HG03039 (cell line): ENCODE data around the gene TICAM2.
A peak's percentile ranks its signal among the peaks of the same experiment; 100 is the strongest.
"Not testable (repeated sequence)": the region's sequence is repeated elsewhere in the genome, so short reads cannot be mapped to it uniquely, and the experiment has no call there.

Experiments
- ATAC-seq: cut with Tn5 transposase; IDR thresholded peaks from one replicate; pipeline ENCODE4 v1.9.1; 2021; ENCODE audit warnings: mild to moderate bottlenecking, moderate library complexity; ENCODE audit not compliant: unreplicated experiment

The TICAM2 gene, protein sequence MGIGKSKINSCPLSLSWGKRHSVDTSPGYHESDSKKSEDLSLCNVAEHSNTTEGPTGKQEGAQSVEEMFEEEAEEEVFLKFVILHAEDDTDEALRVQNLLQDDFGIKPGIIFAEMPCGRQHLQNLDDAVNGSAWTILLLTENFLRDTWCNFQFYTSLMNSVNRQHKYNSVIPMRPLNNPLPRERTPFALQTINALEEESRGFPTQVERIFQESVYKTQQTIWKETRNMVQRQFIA

GRCh38 chr5:115601701-115602590 is at the start of gene TICAM2:
TSS of gene TICAM2 (minus strand) at chr5:115602479. CDS start at chr5:115581256, 21,223 bp downstream.
- ATAC-seq: peak; percentile 68

DNA sequence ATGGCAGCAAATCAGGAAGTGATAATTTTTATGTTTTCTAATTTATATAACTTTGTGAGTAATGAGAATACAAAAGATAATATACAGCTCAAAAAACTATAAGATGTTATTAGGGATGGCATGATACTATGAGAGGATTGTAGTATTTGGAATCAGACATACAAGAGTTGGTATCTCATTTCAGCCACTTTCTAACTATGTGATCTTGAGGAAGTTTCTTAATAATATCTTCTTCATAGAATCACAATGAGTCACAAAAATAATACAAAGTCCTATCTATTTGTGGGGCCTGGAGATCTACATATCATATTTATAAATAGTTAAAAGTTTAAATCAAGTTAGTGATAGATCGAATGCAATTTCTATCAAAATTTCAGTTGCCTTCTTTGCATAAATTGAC is 47.3 kb upstream of the TICAM2 start:
- no peak for ATAC-seq

GRCh38 chr5:115648056-115648455 is 45.8 kb upstream of the TICAM2 start:
- ATAC-seq: no peak

DNA sequence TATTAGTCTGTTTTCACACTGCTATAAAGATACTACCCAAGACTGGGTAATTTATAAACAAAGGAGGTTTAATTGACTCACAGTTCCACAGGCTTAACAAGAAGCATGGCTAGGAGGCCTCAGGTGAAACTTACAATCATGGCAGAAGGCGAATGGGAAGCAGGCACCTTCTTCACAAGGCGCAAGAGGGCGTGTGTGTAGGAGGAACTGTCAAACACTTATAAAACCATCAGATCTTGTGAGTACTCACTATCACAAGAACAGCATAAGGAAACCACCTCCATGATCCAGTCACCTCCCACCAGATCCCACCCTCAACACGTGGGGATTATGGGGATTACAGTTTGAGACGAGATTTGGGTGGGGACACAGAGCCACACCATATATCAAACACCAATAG is 43.1 kb upstream of the TICAM2 start:
- not testable (repeated sequence) for ATAC-seq

DNA sequence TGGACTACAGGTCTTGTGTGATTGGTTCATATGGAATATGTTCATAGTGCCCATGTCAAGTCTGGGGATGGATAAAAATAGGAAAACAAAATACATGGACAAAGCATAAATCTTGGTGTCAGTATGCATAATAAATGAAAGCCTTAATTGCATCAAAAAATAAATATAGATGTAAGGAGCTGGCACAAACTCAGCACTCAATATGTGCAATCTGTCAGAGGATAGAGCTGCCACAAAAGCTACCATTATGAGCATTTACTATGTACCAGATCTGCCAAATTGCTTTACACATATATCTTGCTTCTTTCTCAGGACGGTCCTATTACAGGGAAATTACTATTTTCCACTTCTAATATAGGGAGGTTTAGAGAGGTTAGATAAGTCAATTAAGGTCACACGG is 41.8 kb upstream of the TICAM2 start:
- no peak for ATAC-seq

- ATAC-seq: no peak
Observed at GRCh38 chr5:115641948-115642347, 39.7 kb upstream of the TICAM2 start.

DNA sequence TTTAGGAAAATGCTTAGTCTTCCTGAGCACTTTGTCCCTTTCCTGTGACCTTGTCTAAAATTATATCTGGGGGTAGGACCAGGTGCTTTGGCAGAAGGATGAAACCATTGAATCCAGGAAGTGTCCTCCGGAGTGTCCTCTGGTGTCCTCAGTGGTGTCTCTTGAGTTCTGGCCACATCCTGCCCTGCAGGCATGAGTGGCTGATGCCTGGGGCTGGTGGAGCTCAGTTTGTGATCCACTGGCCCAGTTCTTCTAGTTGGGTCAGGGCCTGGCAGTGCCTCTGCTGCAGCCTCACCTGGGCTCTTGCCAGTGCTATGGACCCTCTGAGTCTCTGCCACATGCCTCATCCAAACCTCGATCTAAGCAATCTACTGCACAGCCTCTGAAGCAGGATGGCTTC is 38.0 kb upstream of the TICAM2 start:
- no peak for ATAC-seq

DNA sequence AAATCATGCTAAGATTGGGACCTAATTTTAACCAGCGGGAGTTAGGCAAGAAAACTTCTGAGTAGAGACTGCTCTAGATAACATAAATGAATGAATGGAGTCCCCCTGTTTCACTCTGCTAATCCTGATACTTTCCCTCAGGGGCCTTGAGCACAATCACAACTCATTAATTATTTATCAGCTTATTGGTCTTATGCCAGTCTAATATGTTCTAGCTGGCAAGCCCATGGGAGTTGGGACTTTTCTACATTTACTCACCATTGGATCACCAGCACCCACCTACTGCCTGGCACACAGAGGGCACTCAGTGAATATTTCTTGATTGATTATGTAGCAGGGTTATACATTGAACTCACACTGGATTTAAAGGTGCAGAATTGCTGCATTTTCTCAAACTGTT is 37.1 kb upstream of the TICAM2 start:
- no peak for ATAC-seq

DNA sequence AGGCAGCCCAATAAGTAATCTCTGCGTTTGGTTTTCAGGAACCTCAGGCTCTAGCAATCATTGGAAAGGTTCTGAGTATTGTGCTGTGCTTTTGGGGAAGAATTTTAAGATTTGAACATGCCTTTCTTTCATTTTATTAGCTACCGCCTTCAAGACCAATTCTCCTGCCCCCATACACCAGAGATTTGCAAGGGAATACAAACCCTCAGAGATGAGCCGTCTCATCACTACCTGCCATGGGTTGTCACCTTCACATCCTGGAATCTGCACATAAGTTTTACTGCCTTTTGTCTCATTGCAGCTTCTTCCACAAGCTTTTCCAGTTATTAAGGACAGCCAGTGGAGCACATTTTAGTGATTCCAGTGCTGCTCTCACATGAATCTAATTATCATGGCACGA is 35.2 kb upstream of the TICAM2 start:
- no peak for ATAC-seq

GRCh38 chr5:115636008-115636407 is 33.7 kb upstream of the TICAM2 start:
- no peak for ATAC-seq

- peak; percentile 50 for ATAC-seq
Observed at GRCh38 chr5:115634343-115635132, 32.3 kb upstream of the TICAM2 start.

- no peak for ATAC-seq
Observed at GRCh38 chr5:115629903-115630302, 27.6 kb upstream of the TICAM2 start.

DNA sequence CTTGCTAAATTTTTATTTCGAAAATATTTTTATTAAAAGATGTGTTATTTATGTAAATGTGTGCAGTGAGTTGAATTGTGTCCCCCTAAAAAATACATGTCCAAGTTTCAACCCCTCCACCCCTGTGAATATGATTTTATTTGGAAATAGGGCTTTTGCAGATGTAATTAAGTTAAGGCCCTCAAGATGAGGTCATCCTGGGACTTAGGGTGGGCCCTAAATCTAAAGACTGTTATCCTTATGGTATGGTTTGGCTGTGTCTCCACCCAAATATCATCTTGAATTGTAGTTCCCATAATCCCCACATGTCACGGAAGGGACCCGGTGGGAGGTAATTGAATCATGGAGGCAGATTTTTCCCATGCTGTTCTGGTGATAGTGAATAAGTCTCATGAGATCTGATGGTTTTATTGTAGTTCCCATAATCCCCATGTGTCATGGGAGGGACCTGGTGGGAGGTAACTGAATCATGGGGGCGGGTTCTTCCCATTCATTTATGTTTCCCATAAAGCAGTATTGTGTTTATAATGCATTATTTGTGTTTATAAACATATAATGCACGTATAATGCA is 25.1 kb upstream of the TICAM2 start:
- no peak for ATAC-seq

DNA sequence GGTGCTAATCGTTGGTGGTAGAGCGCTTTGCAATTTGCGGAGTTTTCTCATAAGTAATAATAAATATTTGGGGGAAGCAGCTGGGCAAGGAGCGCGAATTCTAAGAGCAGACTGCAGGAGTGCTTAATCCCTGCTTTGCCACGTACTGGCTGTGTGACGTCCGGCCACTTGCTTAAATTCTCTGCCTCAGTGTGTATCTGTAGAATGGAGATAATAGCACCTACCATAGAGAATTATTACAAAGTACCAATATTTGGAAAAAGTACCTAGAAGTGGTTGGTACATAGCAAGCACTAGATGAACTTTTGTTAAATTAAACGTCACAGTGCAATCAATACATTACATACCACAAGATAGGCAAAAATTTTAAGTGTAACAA is 24.2 kb upstream of the TICAM2 start:
- peak; percentile 24 for ATAC-seq

GRCh38 chr5:115625579-115626444 is 23.5 kb upstream of the TICAM2 start, which contains the start of gene TMED7:
TSS of gene TMED7 (minus strand) at chr5:115626036. CDS start at chr5:115625792, 244 bp downstream.
- ATAC-seq: peak; percentile 92

DNA sequence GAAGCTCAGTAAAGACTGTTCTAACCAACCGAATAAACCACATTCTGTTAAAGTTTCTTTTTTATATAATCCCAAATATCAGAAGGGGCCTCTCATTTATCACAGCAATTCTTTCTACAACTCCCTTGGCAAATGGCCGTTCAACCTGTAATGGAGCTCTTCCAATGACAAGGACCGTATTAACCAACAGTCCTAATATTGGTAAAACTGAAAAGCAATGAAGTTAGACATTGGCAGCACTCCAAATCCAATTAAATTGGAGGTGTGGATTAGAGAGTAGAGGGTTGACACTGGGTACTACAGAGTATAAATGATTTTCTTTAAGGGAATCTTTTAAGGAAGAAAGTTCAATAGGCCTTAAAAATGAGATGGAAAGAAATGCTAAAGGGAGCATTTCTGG is 22.7 kb upstream of the TICAM2 start:
- ATAC-seq: no peak

- ATAC-seq: no peak
Observed at GRCh38 chr5:115623658-115624057, 21.4 kb upstream of the TICAM2 start.

GRCh38 chr5:115621365-115621900 is 19.2 kb upstream of the TICAM2 start:
- no peak for ATAC-seq

GRCh38 chr5:115616892-115617291 is 14.6 kb upstream of the TICAM2 start:
- no peak for ATAC-seq

DNA sequence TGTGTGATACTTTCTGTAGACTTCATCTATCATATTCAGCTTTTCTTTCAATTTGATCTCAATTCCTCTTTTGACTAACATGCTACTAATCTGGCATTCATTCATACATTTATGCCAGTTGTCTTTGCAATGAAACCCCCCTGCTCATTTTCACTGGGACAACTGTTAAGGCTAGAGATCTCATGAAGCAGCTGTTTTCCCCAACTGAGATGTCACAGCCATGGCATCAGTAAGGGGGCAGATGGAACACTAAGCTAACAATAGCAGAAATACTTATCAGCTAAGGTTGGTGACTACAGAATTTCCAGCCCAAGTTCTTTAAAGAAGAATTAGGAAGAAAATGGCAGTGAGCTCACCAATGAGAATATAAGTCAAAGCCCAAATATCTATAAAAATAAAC is 14.2 kb upstream of the TICAM2 start:
- ATAC-seq: no peak
